Neural cell (in vitro differentiated cells): ENCODE measurements around the gene GFAP.

ENCODE experiments used
- CTCF ChIP-seq: fragments of 450-650 bp; IDR thresholded peaks from 2 replicates; pipeline ENCODE4 v1.5.1; 2014; ENCODE audit warnings: antibody characterized with exemption, mild to moderate bottlenecking, moderate library complexity; ENCODE audit not compliant: poor library complexity, severe bottlenecking
- EP300 ChIP-seq: fragments of 450-650 bp; conservative IDR thresholded peaks from 2 replicates; pipeline ENCODE4 v1.6.1; 2014; ENCODE audit warnings: antibody characterized with exemption, mild to moderate bottlenecking, moderate library complexity; ENCODE audit not compliant: poor library complexity, severe bottlenecking
- EZH2 ChIP-seq: fragments of 200-600, 300-800 bp; shearing (Covaris generic), sonication (generic); IDR thresholded peaks from 2 replicates; pipeline ENCODE4 v1.6.1; 2014; ENCODE audit warnings: antibody characterized with exemption, low read length, borderline replicate concordance, mild to moderate bottlenecking; ENCODE audit not compliant: insufficient read depth, poor library complexity, severe bottlenecking
- RAD21 ChIP-seq: fragments of 450-650 bp; conservative IDR thresholded peaks from 2 replicates; pipeline ENCODE4 v1.6.1; 2014; ENCODE audit warnings: antibody characterized with exemption, mild to moderate bottlenecking, moderate library complexity
- SMC3 ChIP-seq: fragments of 450-650 bp; conservative IDR thresholded peaks from 2 replicates; pipeline ENCODE4 v1.6.1; 2014; ENCODE audit warnings: antibody characterized with exemption, mild to moderate bottlenecking, moderate library complexity; ENCODE audit not compliant: poor library complexity
- TAF1 ChIP-seq: IDR thresholded peaks from 2 replicates; pipeline ENCODE4 v1.6.1; 2012; ENCODE audit warnings: low read depth
- TF ChIP-seq, protein P1 (sequence below): IDR thresholded peaks from 2 replicates; pipeline ENCODE4 v1.6.1; 2012; ENCODE audit warnings: borderline replicate concordance

DNA sequence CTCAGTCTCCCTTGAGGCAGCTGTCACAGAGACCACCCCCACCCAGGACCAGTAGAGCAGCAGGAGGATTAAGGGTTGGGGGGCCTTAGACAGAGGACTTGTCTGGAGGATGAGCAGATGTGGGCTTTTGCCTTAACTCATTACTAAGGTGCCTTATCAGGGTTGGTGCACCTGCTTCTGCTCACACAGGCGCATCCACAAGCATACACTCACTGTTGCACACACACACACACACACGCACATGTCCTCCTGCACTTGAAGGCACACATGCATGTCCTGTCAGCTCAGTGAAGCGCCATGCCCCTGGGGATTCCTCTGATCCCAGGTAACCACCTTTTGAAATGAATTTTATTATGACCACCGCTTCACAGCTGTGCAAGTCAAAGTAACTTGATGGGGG, 1.2 kb downstream of the GFAP start:
- TF ChIP-seq CTCF (no peak), EP300 (no peak), TAF1 (no peak), SMC3 (no peak), RAD21 (no peak), EZH2 (no peak)
- TF ChIP-seq, protein P1, sequence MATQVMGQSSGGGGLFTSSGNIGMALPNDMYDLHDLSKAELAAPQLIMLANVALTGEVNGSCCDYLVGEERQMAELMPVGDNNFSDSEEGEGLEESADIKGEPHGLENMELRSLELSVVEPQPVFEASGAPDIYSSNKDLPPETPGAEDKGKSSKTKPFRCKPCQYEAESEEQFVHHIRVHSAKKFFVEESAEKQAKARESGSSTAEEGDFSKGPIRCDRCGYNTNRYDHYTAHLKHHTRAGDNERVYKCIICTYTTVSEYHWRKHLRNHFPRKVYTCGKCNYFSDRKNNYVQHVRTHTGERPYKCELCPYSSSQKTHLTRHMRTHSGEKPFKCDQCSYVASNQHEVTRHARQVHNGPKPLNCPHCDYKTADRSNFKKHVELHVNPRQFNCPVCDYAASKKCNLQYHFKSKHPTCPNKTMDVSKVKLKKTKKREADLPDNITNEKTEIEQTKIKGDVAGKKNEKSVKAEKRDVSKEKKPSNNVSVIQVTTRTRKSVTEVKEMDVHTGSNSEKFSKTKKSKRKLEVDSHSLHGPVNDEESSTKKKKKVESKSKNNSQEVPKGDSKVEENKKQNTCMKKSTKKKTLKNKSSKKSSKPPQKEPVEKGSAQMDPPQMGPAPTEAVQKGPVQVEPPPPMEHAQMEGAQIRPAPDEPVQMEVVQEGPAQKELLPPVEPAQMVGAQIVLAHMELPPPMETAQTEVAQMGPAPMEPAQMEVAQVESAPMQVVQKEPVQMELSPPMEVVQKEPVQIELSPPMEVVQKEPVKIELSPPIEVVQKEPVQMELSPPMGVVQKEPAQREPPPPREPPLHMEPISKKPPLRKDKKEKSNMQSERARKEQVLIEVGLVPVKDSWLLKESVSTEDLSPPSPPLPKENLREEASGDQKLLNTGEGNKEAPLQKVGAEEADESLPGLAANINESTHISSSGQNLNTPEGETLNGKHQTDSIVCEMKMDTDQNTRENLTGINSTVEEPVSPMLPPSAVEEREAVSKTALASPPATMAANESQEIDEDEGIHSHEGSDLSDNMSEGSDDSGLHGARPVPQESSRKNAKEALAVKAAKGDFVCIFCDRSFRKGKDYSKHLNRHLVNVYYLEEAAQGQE = no peak
